ENCODE results near the gene SDK1. TPM values are rescaled to one million over a fixed set of nuclear protein-coding genes. Genes with fewer than 3 reads are reported as not detected.

Gene SDK1
- total RNA-seq, 1 experiment from 2014 or later, result 9.3 TPM

GRCh38 chr7:4299431-4299830 lies 998.4 kb downstream of the SDK1 start:
- CTCF ChIA-PET, result no interaction called here
- DNase-seq (ENCODE audit: low spot score) (no peak), ATAC-seq (no peak)
- Mint-ChIP-seq H3K27me3 (ENCODE audit: low read depth) (peaks cover 8% of the 10 kb centered on the region), H3K4me3 (no peak overlapping the region), H3K9me3 (peaks cover 26% of the 10 kb centered on the region), H3K27ac (no peak overlapping the region), H3K4me1 (no peaks in the 10 kb centered on the region), H3K36me3 (peaks cover 10% of the 10 kb centered on the region; the same call in 1 of the 2 replicates)
- TF ChIP-seq ELF4 (CRISPR knock-in tag; IDR thresholded peaks at IDR 0.05; ENCODE audit: low read depth), result no peak
- no peak for TF ChIP-seq MXD4 (CRISPR knock-in tag; IDR thresholded peaks at IDR 0.05; ENCODE audit: borderline replicate concordance)
- no peak for TF ChIP-seq RORB (CRISPR knock-in tag; IDR thresholded peaks at IDR 0.05)
- TF ChIP-seq ZNF416 (CRISPR knock-in tag; IDR thresholded peaks at IDR 0.05), result no peak
- no peak for TF ChIP-seq HMGA2 (CRISPR knock-in tag; IDR thresholded peaks at IDR 0.05)
- no peak for TF ChIP-seq OVOL2 (CRISPR knock-in tag; IDR thresholded peaks at IDR 0.05; ENCODE audit: borderline replicate concordance)
- no peak for TF ChIP-seq ATF6 (CRISPR knock-in tag; IDR thresholded peaks at IDR 0.05)
- TF ChIP-seq SOX15 (CRISPR knock-in tag; IDR thresholded peaks at IDR 0.05), result no peak
- TF ChIP-seq GTF2I (CRISPR knock-in tag; conservative IDR thresholded peaks at IDR 0.05), result no peak
- no peak for TF ChIP-seq NR1H2 (CRISPR knock-in tag; IDR thresholded peaks at IDR 0.05)
- TF ChIP-seq ZNF425 (CRISPR knock-in tag; conservative IDR thresholded peaks at IDR 0.05), result no peak
- no peak for TF ChIP-seq ZNF281 (CRISPR knock-in tag; IDR thresholded peaks at IDR 0.05)
- TF ChIP-seq ESRRA (CRISPR knock-in tag; IDR thresholded peaks at IDR 0.05; ENCODE audit: borderline replicate concordance), result no peak
- TF ChIP-seq FOXP4 (CRISPR knock-in tag; IDR thresholded peaks at IDR 0.05), result no peak
- TF ChIP-seq RELA (CRISPR knock-in tag; IDR thresholded peaks at IDR 0.05; ENCODE audit: borderline replicate concordance), result no peak
- no peak for TF ChIP-seq ETV6 (CRISPR knock-in tag; IDR thresholded peaks at IDR 0.05)
- TF ChIP-seq TCF7 (CRISPR knock-in tag; IDR thresholded peaks at IDR 0.05; ENCODE audit: low read depth), result no peak
- TF ChIP-seq NFATC4 (CRISPR knock-in tag; IDR thresholded peaks at IDR 0.05), result no peak
- TF ChIP-seq SMAD4 (CRISPR knock-in tag; IDR thresholded peaks at IDR 0.05), result no peak
- POLR2A ChIA-PET, result no interaction called here

Measured in WTC11 (cell line).